Measurements from ENCODE around the gene KRT76. TPM values are rescaled to one million over a fixed set of nuclear protein-coding genes. Genes with fewer than 3 reads are reported as not detected.

Gene KRT76
- polyA plus RNA-seq, 1 of the 3 experiments (the other 2 are of a cell fraction) = not detected

DNA sequence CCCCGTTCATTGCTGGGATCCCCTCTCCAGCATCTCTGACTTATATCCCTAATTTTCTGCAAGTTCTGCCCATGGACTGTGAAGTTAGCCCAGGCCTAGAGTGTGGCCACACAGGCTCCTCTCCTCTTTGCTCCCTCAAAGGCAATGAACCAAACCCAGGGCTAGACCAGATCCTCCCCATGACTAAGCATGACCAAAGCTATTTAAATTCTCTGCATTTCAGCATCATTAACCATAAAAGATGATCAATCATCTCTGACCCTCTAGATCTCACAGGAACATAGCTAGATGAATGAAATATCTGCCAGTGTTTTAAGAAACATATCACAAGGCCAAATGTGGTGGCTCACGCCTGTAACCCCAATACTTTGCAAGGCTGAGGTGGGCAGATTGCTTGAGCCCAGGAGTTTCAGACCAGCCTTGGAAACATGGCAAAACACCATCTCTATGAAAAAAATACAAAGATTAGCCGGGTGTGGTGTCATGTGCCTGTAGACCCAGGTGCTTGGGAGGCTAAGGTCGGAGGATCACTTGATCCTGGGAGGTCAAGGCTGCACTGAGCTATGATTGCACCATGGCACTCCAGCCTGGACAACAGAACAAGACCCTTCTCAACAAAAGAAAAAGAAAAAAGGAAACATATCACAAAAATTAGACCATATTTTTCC, 21.0 kb upstream of the KRT76 start:
- Histone ChIP-seq H3K27me3 (ENCODE audit: insufficient read depth) (peaks cover 4% of the 10 kb centered on the region; the same call in 1 of the 2 replicates), H3K79me2 (ENCODE audit: insufficient read depth) (no peaks in the 10 kb centered on the region), H3K9me3 (no peaks in the 10 kb centered on the region), H3K4me3 (ENCODE audit: low read depth in 2 of 2, low read length in 1 of 2) (no peak overlapping the region), H4K20me1 (ENCODE audit: insufficient read depth) (no peaks in the 10 kb centered on the region), H3K9ac (no peak overlapping the region), H3K27ac (ENCODE audit: low read depth in 2 of 2, low read length in 1 of 2) (no peak overlapping the region), H3K4me1 (ENCODE audit: control insufficient read depth in 1 of 2, insufficient read depth in 2 of 2, low read depth in 1 of 2, low read length in 1 of 2) (no peaks in the 10 kb centered on the region), H2AFZ (ENCODE audit: low read depth) (no peak overlapping the region), H3F3A (replicated peaks; ENCODE audit: insufficient read depth) (peaks cover 3% of the 10 kb centered on the region), H3K9me2 (no peaks in the 10 kb centered on the region), H3K36me3 (replicated peaks in 1 of 2; ENCODE audit: control insufficient read depth in 1 of 2, insufficient read depth in 2 of 2, low read length in 1 of 2) (no peaks in the 10 kb centered on the region), H3K4me2 (no peak overlapping the region)
- TF ChIP-seq EZH2phosphoT487 (IDR thresholded peaks at IDR 0.05; ENCODE audit: borderline replicate concordance, low read depth) (no peak), NRF1 (IDR thresholded peaks at IDR 0.05; ENCODE audit: low read depth, low read length) (no peak), POLR2AphosphoS5 (IDR thresholded peaks at IDR 0.05; ENCODE audit: low read depth, low read length) (no peak), TAF1 (IDR thresholded peaks at IDR 0.05; ENCODE audit: borderline replicate concordance, low read depth, low read length) (no peak), TCF12 (IDR thresholded peaks at IDR 0.05) (no peak)
- TF ChIP-seq, protein P1, sequence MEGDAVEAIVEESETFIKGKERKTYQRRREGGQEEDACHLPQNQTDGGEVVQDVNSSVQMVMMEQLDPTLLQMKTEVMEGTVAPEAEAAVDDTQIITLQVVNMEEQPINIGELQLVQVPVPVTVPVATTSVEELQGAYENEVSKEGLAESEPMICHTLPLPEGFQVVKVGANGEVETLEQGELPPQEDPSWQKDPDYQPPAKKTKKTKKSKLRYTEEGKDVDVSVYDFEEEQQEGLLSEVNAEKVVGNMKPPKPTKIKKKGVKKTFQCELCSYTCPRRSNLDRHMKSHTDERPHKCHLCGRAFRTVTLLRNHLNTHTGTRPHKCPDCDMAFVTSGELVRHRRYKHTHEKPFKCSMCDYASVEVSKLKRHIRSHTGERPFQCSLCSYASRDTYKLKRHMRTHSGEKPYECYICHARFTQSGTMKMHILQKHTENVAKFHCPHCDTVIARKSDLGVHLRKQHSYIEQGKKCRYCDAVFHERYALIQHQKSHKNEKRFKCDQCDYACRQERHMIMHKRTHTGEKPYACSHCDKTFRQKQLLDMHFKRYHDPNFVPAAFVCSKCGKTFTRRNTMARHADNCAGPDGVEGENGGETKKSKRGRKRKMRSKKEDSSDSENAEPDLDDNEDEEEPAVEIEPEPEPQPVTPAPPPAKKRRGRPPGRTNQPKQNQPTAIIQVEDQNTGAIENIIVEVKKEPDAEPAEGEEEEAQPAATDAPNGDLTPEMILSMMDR (IDR thresholded peaks at IDR 0.05) = no peak
- TF ChIP-seq, protein P2, sequence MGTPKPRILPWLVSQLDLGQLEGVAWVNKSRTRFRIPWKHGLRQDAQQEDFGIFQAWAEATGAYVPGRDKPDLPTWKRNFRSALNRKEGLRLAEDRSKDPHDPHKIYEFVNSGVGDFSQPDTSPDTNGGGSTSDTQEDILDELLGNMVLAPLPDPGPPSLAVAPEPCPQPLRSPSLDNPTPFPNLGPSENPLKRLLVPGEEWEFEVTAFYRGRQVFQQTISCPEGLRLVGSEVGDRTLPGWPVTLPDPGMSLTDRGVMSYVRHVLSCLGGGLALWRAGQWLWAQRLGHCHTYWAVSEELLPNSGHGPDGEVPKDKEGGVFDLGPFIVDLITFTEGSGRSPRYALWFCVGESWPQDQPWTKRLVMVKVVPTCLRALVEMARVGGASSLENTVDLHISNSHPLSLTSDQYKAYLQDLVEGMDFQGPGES (IDR thresholded peaks at IDR 0.05; ENCODE audit: low read depth, low read length) = no peak
- DNase-seq = no peak
- CTCF ChIA-PET = no interaction called here
- POLR2A ChIA-PET = no interaction called here
- 46% methylated on average over 4 of the region's 4 CpGs for WGBS (ENCODE audit: low lambda C conversion rate)

DNA sequence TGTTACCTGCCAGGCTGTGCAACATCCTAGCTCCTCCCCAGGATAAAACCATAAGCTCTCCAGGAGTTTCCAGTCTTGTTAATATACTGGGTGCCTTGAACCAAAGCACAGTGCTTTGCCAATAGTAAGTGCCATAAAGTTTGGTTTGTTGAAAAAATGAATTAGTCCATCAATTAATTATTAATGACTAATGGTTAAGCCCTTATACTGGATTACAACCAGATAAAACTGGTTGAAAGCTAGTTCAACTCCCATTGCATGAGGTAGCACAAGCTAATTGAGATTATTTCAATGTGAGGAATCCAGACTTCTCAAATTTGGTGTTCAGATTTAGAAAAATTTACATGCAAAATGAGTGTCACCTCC, 20.4 kb upstream of the KRT76 start:
- H3K9me3 ChIP-seq = no peaks in the 10 kb centered on the region
- no peak overlapping the region for H3K27ac ChIP-seq (ENCODE audit: low read depth in 2 of 2, low read length in 1 of 2)
- no peak for TF ChIP-seq RCOR1 (IDR thresholded peaks at IDR 0.05; ENCODE audit: low read length)
- TF ChIP-seq, protein P2 (IDR thresholded peaks at IDR 0.05; ENCODE audit: low read depth, low read length) = no peak
- TF ChIP-seq, protein P3, sequence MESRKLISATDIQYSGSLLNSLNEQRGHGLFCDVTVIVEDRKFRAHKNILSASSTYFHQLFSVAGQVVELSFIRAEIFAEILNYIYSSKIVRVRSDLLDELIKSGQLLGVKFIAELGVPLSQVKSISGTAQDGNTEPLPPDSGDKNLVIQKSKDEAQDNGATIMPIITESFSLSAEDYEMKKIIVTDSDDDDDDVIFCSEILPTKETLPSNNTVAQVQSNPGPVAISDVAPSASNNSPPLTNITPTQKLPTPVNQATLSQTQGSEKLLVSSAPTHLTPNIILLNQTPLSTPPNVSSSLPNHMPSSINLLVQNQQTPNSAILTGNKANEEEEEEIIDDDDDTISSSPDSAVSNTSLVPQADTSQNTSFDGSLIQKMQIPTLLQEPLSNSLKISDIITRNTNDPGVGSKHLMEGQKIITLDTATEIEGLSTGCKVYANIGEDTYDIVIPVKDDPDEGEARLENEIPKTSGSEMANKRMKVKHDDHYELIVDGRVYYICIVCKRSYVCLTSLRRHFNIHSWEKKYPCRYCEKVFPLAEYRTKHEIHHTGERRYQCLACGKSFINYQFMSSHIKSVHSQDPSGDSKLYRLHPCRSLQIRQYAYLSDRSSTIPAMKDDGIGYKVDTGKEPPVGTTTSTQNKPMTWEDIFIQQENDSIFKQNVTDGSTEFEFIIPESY (IDR thresholded peaks at IDR 0.05; ENCODE audit: borderline replicate concordance, low read depth) = no peak
- TF ChIP-seq, protein P4, sequence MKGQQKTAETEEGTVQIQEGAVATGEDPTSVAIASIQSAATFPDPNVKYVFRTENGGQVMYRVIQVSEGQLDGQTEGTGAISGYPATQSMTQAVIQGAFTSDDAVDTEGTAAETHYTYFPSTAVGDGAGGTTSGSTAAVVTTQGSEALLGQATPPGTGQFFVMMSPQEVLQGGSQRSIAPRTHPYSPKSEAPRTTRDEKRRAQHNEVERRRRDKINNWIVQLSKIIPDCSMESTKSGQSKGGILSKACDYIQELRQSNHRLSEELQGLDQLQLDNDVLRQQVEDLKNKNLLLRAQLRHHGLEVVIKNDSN (IDR thresholded peaks at IDR 0.05; ENCODE audit: borderline replicate concordance, low read depth) = no peak
- TF ChIP-seq FOSL2 (IDR thresholded peaks at IDR 0.05; ENCODE audit: borderline replicate concordance, low read depth) = no peak
- no peak for TF ChIP-seq SMC3 (IDR thresholded peaks at IDR 0.05; ENCODE audit: low read depth, low read length)
- TF ChIP-seq RXRA (IDR thresholded peaks at IDR 0.05; ENCODE audit: borderline replicate concordance, low read depth) = no peak
- TF ChIP-seq EZH2phosphoT487 (IDR thresholded peaks at IDR 0.05; ENCODE audit: borderline replicate concordance, low read depth) = no peak
- TF ChIP-seq, protein P5, sequence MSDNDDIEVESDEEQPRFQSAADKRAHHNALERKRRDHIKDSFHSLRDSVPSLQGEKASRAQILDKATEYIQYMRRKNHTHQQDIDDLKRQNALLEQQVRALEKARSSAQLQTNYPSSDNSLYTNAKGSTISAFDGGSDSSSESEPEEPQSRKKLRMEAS (IDR thresholded peaks at IDR 0.05; ENCODE audit: low read depth) = no peak
- no peak for TF ChIP-seq GABPA (IDR thresholded peaks at IDR 0.05; ENCODE audit: low read depth)
- TF ChIP-seq, protein P6, sequence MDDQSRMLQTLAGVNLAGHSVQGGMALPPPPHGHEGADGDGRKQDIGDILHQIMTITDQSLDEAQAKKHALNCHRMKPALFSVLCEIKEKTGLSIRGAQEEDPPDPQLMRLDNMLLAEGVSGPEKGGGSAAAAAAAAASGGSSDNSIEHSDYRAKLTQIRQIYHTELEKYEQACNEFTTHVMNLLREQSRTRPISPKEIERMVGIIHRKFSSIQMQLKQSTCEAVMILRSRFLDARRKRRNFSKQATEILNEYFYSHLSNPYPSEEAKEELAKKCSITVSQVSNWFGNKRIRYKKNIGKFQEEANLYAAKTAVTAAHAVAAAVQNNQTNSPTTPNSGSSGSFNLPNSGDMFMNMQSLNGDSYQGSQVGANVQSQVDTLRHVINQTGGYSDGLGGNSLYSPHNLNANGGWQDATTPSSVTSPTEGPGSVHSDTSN (IDR thresholded peaks at IDR 0.05) = no peak
- H3K4me3 ChIP-seq (ENCODE audit: low read depth in 2 of 2, low read length in 1 of 2) = no peak overlapping the region
- no peak overlapping the region for H3K9ac ChIP-seq
- H3K9me2 ChIP-seq = no peaks in the 10 kb centered on the region
- H2AFZ ChIP-seq (ENCODE audit: low read depth) = no peak overlapping the region
- ChIA-PET POLR2A (no interaction called here), CTCF (no interaction called here)
- H3K4me2 ChIP-seq = no peak overlapping the region
- no peak for DNase-seq
- H3K27me3 ChIP-seq (ENCODE audit: insufficient read depth) = peaks cover 9% of the 10 kb centered on the region; the same call in 1 of the 2 replicates
- no peaks in the 10 kb centered on the region for H3K4me1 ChIP-seq (ENCODE audit: control insufficient read depth in 1 of 2, insufficient read depth in 2 of 2, low read depth in 1 of 2, low read length in 1 of 2)
- no peaks in the 10 kb centered on the region for H3K36me3 ChIP-seq (replicated peaks in 1 of 2; ENCODE audit: control insufficient read depth in 1 of 2, insufficient read depth in 2 of 2, low read length in 1 of 2)
- H3F3A ChIP-seq (replicated peaks; ENCODE audit: insufficient read depth) = peaks cover 3% of the 10 kb centered on the region
- H4K20me1 ChIP-seq (ENCODE audit: insufficient read depth) = no peaks in the 10 kb centered on the region
- H3K79me2 ChIP-seq (ENCODE audit: insufficient read depth) = no peaks in the 10 kb centered on the region

Measured in SK-N-SH (cell line).